IPS-15b (cell line): ENCODE data around the gene ZPBP.
"Not testable (repeated sequence)": the region's sequence is repeated elsewhere in the genome, so short reads cannot be mapped to it uniquely, and the experiment has no call there.

Experiments used
- H3K27me3 ChIP-seq: one replicate; pipeline ENCODE4 v1.6.1; 2013; ENCODE audit warnings: low read length; ENCODE audit not compliant: control insufficient read depth, insufficient read depth
- H3K36me3 ChIP-seq: one replicate; pipeline ENCODE4 v1.6.1; 2013; ENCODE audit warnings: low read length; ENCODE audit not compliant: control insufficient read depth, insufficient read depth
- H3K4me1 ChIP-seq: one replicate; pipeline ENCODE4 v1.6.1; 2013; ENCODE audit warnings: mild to moderate bottlenecking, low read length; ENCODE audit not compliant: control insufficient read depth, insufficient read depth
- H3K4me3 ChIP-seq: one replicate; pipeline ENCODE4 v1.5.1; 2013; ENCODE audit warnings: low read depth, low read length
- H3K9ac ChIP-seq: one replicate; pipeline ENCODE4 v1.6.1; 2013; ENCODE audit warnings: low read depth, mild to moderate bottlenecking, low read length
- H3K9me3 ChIP-seq: one replicate; pipeline ENCODE4 v1.6.1; 2013; ENCODE audit warnings: mild to moderate bottlenecking, low read length; ENCODE audit not compliant: control insufficient read depth, insufficient read depth

The ZPBP gene

GRCh38 chr7:50095634-50096033 lies 2.6 kb upstream of the ZPBP start:
- Histone ChIP-seq H3K27me3 (peaks cover 5% of the 10 kb centered on the region), H3K9me3 (no peaks in the 10 kb centered on the region), H3K36me3 (no peaks in the 10 kb centered on the region), H3K4me3 (no peak overlapping the region), H3K4me1 (no peaks in the 10 kb centered on the region), H3K9ac (no peak overlapping the region)

- Histone ChIP-seq H3K36me3 (no peaks in the 10 kb centered on the region), H3K4me1 (no peaks in the 10 kb centered on the region), H3K27me3 (peaks cover 4% of the 10 kb centered on the region), H3K9ac (no peak overlapping the region), H3K9me3 (no peaks in the 10 kb centered on the region), H3K4me3 (no peak overlapping the region)
These were observed 4.5 kb downstream of the ZPBP start for GRCh38 chr7:50088463-50089129.

GRCh38 chr7:50085344-50085743 lies 7.7 kb downstream of the ZPBP start:
- Histone ChIP-seq H3K4me3 (no peak overlapping the region), H3K27me3 (no peaks in the 10 kb centered on the region), H3K36me3 (no peaks in the 10 kb centered on the region), H3K9me3 (no peaks in the 10 kb centered on the region), H3K4me1 (no peaks in the 10 kb centered on the region), H3K9ac (no peak overlapping the region)

GRCh38 chr7:50073093-50073492 lies 20.0 kb downstream of the ZPBP start:
- Histone ChIP-seq H3K27me3 (no peaks in the 10 kb centered on the region), H3K36me3 (no peaks in the 10 kb centered on the region), H3K4me3 (no peak overlapping the region), H3K9me3 (peaks cover 13% of the 10 kb centered on the region), H3K4me1 (peaks cover 7% of the 10 kb centered on the region), H3K9ac (no peak overlapping the region)

- Histone ChIP-seq H3K4me1 (peaks cover 7% of the 10 kb centered on the region), H3K9ac (no peak overlapping the region), H3K36me3 (no peaks in the 10 kb centered on the region), H3K4me3 (no peak overlapping the region), H3K9me3 (peaks cover 13% of the 10 kb centered on the region), H3K27me3 (no peaks in the 10 kb centered on the region)
These were observed 23.4 kb downstream of the ZPBP start for GRCh38 chr7:50069613-50070012.

GRCh38 chr7:50068850-50069551 lies 24.0 kb downstream of the ZPBP start:
- no peak overlapping the region for H3K4me3 ChIP-seq
- no peaks in the 10 kb centered on the region for H3K36me3 ChIP-seq
- H3K9me3 ChIP-seq = peaks cover 13% of the 10 kb centered on the region
- peaks cover 7% of the 10 kb centered on the region for H3K4me1 ChIP-seq
- no peak overlapping the region for H3K9ac ChIP-seq
- H3K27me3 ChIP-seq = no peaks in the 10 kb centered on the region

GRCh38 chr7:50068026-50068425 lies 25.0 kb downstream of the ZPBP start:
- H3K9me3 ChIP-seq = peaks cover 13% of the 10 kb centered on the region
- no peak overlapping the region for H3K9ac ChIP-seq
- H3K27me3 ChIP-seq = no peaks in the 10 kb centered on the region
- no peak overlapping the region for H3K4me3 ChIP-seq
- H3K4me1 ChIP-seq = peaks cover 7% of the 10 kb centered on the region
- no peaks in the 10 kb centered on the region for H3K36me3 ChIP-seq

GRCh38 chr7:50062951-50063350 lies 30.1 kb downstream of the ZPBP start:
- Histone ChIP-seq H3K9ac (no peak overlapping the region), H3K4me3 (no peak overlapping the region), H3K27me3 (no peaks in the 10 kb centered on the region), H3K4me1 (no peaks in the 10 kb centered on the region), H3K9me3 (no peaks in the 10 kb centered on the region), H3K36me3 (no peaks in the 10 kb centered on the region)

- H3K4me3 ChIP-seq = no peak overlapping the region
- H3K9ac ChIP-seq = no peak overlapping the region
- H3K36me3 ChIP-seq = no peaks in the 10 kb centered on the region
- H3K4me1 ChIP-seq = no peaks in the 10 kb centered on the region
- no peaks in the 10 kb centered on the region for H3K27me3 ChIP-seq
- no peaks in the 10 kb centered on the region for H3K9me3 ChIP-seq
These were observed 36.9 kb downstream of the ZPBP start for GRCh38 chr7:50056131-50056530.

- no peaks in the 10 kb centered on the region for H3K9me3 ChIP-seq
- H3K36me3 ChIP-seq = no peaks in the 10 kb centered on the region
- H3K27me3 ChIP-seq = no peaks in the 10 kb centered on the region
- H3K9ac ChIP-seq = no peak overlapping the region
- H3K4me1 ChIP-seq = no peaks in the 10 kb centered on the region
- H3K4me3 ChIP-seq = no peak overlapping the region
These were observed 45.3 kb downstream of the ZPBP start for GRCh38 chr7:50047716-50048115.

GRCh38 chr7:50041165-50041564 lies 51.9 kb downstream of the ZPBP start:
- not testable (repeated sequence) for H3K9me3 ChIP-seq, H3K4me3 ChIP-seq, H3K36me3 ChIP-seq, H3K4me1 ChIP-seq, H3K9ac ChIP-seq, H3K27me3 ChIP-seq

- Histone ChIP-seq H3K27me3 (no peaks in the 10 kb centered on the region), H3K4me3 (no peak overlapping the region), H3K4me1 (no peaks in the 10 kb centered on the region), H3K36me3 (no peaks in the 10 kb centered on the region), H3K9me3 (no peaks in the 10 kb centered on the region), H3K9ac (no peak overlapping the region)
These were observed 56.0 kb downstream of the ZPBP start for GRCh38 chr7:50037086-50037485.
